ENCODE results near the gene CD300A. TPM values are rescaled to one million over a fixed set of nuclear protein-coding genes. Genes with fewer than 3 reads are reported as not detected.
A peak's percentile ranks its signal among the peaks of the same experiment; 100 is the strongest.

The CD300A gene
- total RNA-seq, 1 donor from 2014 or later = 0.71 TPM

DNA sequence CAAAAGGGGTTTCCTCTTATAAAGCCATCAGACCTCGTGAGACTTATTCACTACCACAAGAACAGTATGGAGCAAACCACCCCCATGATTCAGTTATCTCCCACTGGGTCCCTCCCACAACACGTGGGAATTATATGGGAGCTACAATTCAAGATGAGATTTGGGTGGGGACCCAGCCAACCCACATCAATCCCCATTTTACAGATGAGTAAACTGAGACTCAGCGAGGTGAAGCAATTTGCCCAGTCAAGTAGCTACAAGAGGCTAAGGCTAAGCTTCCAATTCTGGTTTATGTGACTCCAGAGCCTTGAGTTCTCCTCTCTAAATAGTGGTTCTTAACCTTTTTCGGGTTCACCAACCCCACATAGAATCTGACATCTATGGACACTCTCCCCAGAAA is 8.8 kb downstream of the CD300A start:
- Mint-ChIP-seq H3K27ac (no peak overlapping the region), H3K4me3 (no peak overlapping the region), H3K9me3 (peaks cover 11% of the 10 kb centered on the region), H3K27me3 (peaks cover 1% of the 10 kb centered on the region), H3K4me1 (peaks cover 19% of the 10 kb centered on the region), H3K36me3 (ENCODE audit: low read depth) (peaks cover 11% of the 10 kb centered on the region)
- ATAC-seq (ENCODE audit: low read depth) (no peak), DNase-seq (no peak)
- TF ChIP-seq, protein P1, sequence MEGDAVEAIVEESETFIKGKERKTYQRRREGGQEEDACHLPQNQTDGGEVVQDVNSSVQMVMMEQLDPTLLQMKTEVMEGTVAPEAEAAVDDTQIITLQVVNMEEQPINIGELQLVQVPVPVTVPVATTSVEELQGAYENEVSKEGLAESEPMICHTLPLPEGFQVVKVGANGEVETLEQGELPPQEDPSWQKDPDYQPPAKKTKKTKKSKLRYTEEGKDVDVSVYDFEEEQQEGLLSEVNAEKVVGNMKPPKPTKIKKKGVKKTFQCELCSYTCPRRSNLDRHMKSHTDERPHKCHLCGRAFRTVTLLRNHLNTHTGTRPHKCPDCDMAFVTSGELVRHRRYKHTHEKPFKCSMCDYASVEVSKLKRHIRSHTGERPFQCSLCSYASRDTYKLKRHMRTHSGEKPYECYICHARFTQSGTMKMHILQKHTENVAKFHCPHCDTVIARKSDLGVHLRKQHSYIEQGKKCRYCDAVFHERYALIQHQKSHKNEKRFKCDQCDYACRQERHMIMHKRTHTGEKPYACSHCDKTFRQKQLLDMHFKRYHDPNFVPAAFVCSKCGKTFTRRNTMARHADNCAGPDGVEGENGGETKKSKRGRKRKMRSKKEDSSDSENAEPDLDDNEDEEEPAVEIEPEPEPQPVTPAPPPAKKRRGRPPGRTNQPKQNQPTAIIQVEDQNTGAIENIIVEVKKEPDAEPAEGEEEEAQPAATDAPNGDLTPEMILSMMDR (IDR thresholded peaks at IDR 0.05) = no peak
- ChIA-PET CTCF (interaction anchor here (1.2 kb wide), 1 partner anchor 18 kb away, joined by 3 read pairs; no protein-coding TSS in a partner anchor), POLR2A (no interaction called here)
- intact Hi-C loops (cut with micrococcal nuclease) = no loop called here

- POLR2A ChIA-PET = no interaction called here
- TF ChIP-seq, protein P1 (IDR thresholded peaks at IDR 0.05) = no peak
- Mint-ChIP-seq H3K27ac (no peak overlapping the region), H3K4me3 (no peak overlapping the region), H3K4me1 (peaks cover 19% of the 10 kb centered on the region), H3K36me3 (ENCODE audit: low read depth) (peaks cover 11% of the 10 kb centered on the region), H3K9me3 (peaks cover 11% of the 10 kb centered on the region), H3K27me3 (no peaks in the 10 kb centered on the region)
- CTCF ChIA-PET = no interaction called here
- intact Hi-C loops (cut with micrococcal nuclease) = no loop called here
- ATAC-seq (ENCODE audit: low read depth) = no peak
- DNase-seq = no peak
Observed at GRCh38 chr17:74477411-74477810, 11.0 kb downstream of the CD300A start.

- TF ChIP-seq, protein P1 (IDR thresholded peaks at IDR 0.05) = no peak
- Mint-ChIP-seq H3K4me1 (peaks cover 19% of the 10 kb centered on the region), H3K27me3 (no peaks in the 10 kb centered on the region), H3K9me3 (peaks cover 11% of the 10 kb centered on the region), H3K27ac (peak overlapping the region; percentile 25), H3K36me3 (ENCODE audit: low read depth) (peaks cover 11% of the 10 kb centered on the region), H3K4me3 (no peak overlapping the region)
- ATAC-seq (ENCODE audit: low read depth) (peak; percentile 52), DNase-seq (no peak)
- ChIA-PET POLR2A (no interaction called here), CTCF (no interaction called here)
- intact Hi-C loops (cut with micrococcal nuclease) = no loop called here
Observed at GRCh38 chr17:74478420-74479100, 12.1 kb downstream of the CD300A start.

DNA sequence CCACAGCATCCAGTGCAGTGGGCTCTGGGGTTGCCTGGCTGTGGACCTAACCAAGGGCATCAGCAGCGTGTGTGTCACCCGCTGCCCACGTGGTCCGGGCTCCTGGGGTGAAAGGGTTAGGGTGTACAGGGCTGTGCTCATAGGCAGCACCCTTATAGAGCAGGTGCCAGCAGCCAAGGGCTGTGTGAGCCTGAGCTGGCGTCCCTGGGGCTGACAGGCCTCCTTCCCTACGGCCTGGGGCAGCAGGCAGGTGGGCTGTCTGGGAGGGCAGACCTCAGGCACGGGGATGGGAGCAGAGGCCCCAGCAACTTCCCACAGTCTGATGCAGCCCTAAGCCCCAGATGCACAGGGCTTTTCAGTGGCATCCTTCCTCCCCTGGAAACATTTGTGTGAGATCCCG is 13.9 kb downstream of the CD300A start:
- Mint-ChIP-seq H3K27me3 (no peaks in the 10 kb centered on the region), H3K9me3 (peaks cover 8% of the 10 kb centered on the region), H3K36me3 (ENCODE audit: low read depth) (peaks cover 6% of the 10 kb centered on the region), H3K27ac (no peak overlapping the region), H3K4me3 (no peak overlapping the region), H3K4me1 (peaks cover 16% of the 10 kb centered on the region)
- TF ChIP-seq, protein P1 (IDR thresholded peaks at IDR 0.05) = no peak
- ChIA-PET CTCF (no interaction called here), POLR2A (no interaction called here)
- DNase-seq = no peak
- intact Hi-C loops (cut with micrococcal nuclease) = no loop called here
- ATAC-seq (ENCODE audit: low read depth) = no peak

- no peak for DNase-seq
- peaks cover under 1% of the 10 kb centered on the region for H3K9me3 Mint-ChIP-seq
- POLR2A ChIA-PET = no interaction called here
- CTCF ChIA-PET = interaction anchor here (1.2 kb wide), 1 partner anchor 10 kb away, joined by 3 read pairs; no protein-coding TSS in a partner anchor
- H3K4me3 Mint-ChIP-seq = no peak overlapping the region
- H3K27ac Mint-ChIP-seq = no peak overlapping the region
- intact Hi-C loops (cut with micrococcal nuclease) = no loop called here
- ATAC-seq (ENCODE audit: low read depth) = no peak
- H3K36me3 Mint-ChIP-seq (ENCODE audit: low read depth) = peaks cover under 1% of the 10 kb centered on the region
- H3K27me3 Mint-ChIP-seq = no peaks in the 10 kb centered on the region
- peaks cover 16% of the 10 kb centered on the region for H3K4me1 Mint-ChIP-seq
- TF ChIP-seq, protein P1 (IDR thresholded peaks at IDR 0.05) = no peak
Observed at GRCh38 chr17:74481621-74482020, 15.2 kb downstream of the CD300A start.
